Myocyte (in vitro differentiated cells): ENCODE results near the gene PLAAT3. TPM values are rescaled to one million over a fixed set of nuclear protein-coding genes. Genes with fewer than 3 reads are reported as not detected.
"Not testable (repeated sequence)": the region's sequence is repeated elsewhere in the genome, so short reads cannot be mapped to it uniquely, and the experiment has no call there.

Source experiments
- DNase-seq: peaks from one replicate; pipeline ENCODE4 v3.0.0-alpha.2; 2012; ENCODE audit warnings: low read depth
- polyA plus RNA-seq: library from polyadenylated mRNA; unstranded; fragments of >200 nt; gene quantifications from one replicate; pipeline ENCODE4 v1.2.1, GENCODE V29; 2012; ENCODE audit warnings: missing spikeins
- total RNA-seq: library from RNA; depleted of rRNA; stranded (reverse); fragments of >200 nt; gene quantifications from 2 replicates; pipeline ENCODE4 v1.2.3, GENCODE V29; 2014

Gene PLAAT3
- 83.5 and 90.2 TPM in 2 replicates for total RNA-seq
- 116 TPM for polyA plus RNA-seq

- peak; percentile 88 for DNase-seq
Observed at GRCh38 chr11:63614136-63614671, at the start of gene PLAAT3. PLAAT3 (minus strand) TSS chr11:63614433; CDS start chr11:63614014, 419 bp downstream.

DNA sequence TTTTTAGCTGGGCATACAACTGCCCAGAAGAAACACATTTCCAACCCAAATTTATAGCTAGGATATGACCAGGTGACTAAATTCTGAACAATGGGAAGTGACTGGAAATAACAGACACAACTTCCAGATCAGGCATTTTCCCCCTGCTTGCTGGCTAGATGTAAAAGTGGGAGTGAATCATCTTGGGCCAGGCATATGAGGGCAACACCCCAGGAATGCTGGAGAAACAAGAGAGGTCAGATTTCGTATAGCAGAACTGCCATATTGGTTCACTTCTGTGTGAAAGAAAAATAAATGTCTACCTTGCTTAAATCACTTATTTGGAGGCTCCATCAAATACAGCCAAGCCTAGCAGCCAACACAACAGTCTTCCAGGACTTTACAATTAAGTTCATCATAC lies 49.6 kb upstream of the PLAAT3 start:
- peak; percentile 44 for DNase-seq

GRCh38 chr11:63660972-63661371 lies 46.7 kb upstream of the PLAAT3 start:
- no peak for DNase-seq

DNA sequence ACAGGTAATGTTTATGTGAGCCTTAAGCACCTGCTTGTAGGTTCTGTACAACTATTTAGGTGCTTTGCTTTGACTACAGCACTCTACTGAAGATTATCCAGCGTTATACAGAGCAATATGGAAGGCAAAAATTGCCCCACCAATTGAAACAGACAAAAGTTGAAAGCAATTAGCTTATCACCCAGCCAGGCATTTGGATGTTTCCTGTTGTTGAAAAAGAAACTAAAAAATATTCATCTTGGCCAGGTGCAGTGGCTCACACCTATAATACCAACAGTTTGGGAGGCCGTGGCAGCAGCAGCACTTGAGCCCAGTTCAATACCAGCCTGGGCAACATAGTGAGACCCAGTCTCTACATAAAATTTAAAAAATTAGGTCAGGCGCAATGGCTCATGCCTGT lies 38.4 kb upstream of the PLAAT3 start:
- DNase-seq = no peak

DNA sequence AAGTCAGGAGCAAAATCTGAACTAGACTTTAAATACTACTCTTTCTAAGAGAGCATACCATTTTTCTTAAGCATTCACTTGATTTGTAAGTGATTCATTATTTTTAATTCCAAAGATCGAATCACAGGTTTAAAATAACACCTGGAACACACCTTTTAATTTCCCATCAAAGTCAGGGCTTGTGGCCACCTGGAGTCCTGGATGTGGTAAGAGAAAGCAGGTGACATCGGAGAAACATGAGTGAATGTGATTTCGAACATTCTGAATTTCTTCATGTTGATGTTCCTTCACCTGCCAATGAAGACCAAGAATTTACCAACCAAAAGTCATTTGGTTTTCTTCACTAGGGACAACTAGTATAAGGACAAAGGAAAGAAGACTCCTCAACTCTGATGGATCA lies 29.0 kb upstream of the PLAAT3 start:
- no peak for DNase-seq

DNA sequence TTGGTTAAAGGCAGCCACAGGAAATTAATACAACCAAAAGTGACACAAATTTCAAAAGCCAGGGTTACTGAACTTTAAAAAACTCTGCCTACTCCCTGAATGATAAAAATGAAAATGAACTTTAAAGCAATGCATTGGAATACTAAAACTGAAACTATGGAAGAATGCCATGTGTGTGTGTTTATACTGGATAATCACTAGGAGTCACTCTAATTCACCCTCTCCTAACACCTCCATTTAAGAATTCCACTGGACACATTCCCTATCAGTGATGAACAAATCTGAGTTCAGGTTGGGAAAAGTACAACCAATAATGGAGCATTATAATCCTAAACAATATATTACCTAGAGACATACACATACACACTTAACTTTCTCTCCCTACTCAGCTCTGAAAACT lies 27.5 kb upstream of the PLAAT3 start:
- no peak for DNase-seq

DNA sequence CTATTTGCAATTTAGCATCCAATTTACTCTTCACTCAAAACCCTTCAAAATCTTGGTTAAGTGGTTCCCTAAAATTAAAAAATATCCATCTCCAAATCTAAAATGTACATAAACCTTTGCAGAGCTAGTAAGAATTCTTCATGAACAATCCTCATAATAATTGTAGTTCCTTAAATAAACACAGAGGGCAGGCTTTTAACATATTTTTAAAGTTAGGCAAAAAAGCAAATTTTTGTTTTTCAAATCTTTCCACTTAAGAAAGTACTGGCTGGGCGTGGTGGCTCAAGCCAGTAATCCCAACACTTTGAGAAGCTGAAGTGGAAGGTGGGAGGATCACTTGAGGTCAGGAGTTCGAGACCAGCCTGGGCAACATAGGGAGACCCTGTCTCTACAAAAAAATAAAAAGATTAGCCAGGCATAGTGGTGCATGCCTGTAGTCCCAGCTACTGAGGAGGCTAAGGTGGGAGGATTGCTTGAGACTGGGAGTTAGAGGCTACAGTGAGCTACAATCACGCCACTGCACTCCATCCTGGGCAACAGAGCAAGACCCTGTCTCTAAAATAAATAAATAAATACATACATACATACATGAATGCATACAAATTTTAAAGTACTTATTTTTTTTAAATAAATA lies 25.1 kb upstream of the PLAAT3 start:
- peak; percentile 29 for DNase-seq

GRCh38 chr11:63638436-63638835 lies 24.2 kb upstream of the PLAAT3 start:
- DNase-seq = not testable (repeated sequence)

GRCh38 chr11:63635762-63636465 lies 21.7 kb upstream of the PLAAT3 start:
- peak; percentile 75 for DNase-seq

DNA sequence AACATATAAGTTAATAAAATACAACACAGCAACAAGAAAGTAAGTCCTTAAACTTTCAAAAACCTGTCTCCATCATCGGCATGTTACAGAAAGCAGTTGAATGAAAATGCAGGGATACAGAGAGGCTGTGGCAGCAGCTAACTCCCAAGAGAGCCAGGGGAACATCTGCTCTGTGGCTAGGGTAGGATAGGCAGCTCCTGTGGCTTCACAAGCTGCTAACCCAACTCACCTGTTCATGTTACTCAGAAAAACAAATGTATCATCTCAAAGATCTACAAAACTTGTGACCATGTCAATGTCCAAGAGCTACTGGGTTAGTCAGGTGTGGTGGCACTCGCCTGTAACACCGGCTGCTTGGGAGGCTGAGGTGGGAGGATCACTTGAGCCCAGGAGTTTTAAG lies 15.2 kb upstream of the PLAAT3 start:
- peak; percentile 87 for DNase-seq

DNA sequence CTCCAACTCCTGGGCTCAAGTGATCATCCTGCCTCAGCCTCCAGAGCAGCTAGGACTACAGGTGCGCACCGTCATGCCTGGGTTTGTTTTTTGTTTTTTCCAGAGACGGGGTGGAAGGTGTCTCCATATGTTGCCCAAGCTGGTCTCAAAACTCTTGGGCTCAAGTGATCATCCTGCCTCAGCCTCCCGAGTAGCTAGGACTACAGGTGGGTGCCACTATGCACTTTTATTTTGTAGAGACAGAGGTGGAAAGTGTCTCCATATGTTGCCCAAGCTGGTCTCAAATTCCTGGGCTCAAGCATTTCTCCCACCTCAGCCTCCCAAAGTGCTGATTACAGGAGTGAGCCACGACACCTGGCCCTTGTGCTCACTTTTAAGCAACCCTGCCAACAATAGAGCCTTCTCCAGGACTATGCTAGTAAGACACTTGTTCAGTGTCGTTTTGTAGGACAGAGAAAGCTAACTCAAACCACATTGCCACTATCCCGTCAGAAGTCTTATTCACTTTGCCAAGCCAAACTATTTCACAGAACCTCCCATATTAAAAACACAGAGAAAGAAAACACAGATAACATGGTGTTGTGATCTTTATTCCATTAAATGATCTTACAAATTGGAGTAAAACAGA lies 9.4 kb upstream of the PLAAT3 start:
- DNase-seq = peak; percentile 23

GRCh38 chr11:63622323-63622722 lies 8.1 kb upstream of the PLAAT3 start:
- DNase-seq = no peak

DNA sequence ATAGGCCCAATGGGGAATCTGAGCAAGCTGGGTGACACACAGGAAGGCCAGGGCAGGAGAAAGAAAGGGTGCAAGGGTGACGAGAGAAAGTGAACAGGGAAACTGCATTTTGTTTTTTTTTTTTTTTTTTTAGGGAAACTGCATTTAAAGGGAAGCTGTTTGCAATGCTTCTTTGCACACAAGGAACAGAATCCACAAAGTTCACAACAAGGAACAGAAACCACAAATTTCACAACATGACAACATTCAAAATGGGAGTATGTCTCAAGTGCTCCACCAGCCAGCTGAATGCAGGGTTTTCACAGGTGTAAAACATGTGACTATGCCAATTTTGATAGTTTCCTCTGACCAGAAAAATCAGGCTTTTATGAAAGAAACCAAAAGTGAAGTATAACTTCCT lies 6.8 kb upstream of the PLAAT3 start:
- DNase-seq = no peak

GRCh38 chr11:63619967-63620366 lies 5.7 kb upstream of the PLAAT3 start:
- no peak for DNase-seq

GRCh38 chr11:63617686-63618085 lies 3.5 kb upstream of the PLAAT3 start:
- DNase-seq = not testable (repeated sequence)

- no peak for DNase-seq
Observed at GRCh38 chr11:63616953-63617352, 2.7 kb upstream of the PLAAT3 start.

- peak; percentile 92 for DNase-seq
Observed at GRCh38 chr11:63613517-63614135, 607 bp downstream of the PLAAT3 start.

DNA sequence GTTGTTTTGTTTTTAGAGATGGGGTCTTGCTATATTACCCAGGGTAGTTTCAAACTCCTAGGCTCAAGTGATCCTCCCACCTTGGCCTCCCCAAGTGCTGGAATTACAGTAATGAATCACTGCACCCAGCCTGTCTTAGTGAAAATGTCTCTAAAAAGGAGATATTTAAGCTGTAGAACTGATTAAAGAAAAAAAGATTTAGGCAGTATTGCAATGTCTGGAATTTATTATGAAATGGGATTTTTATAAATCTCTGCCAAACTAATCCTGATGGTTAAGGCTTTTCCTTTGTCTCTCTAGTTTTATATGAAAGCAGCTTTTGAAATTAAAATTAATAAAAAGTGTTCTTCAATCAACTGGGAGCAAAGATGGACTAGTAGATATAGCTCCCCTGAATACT lies 2.1 kb downstream of the PLAAT3 start:
- DNase-seq = no peak

- DNase-seq = no peak
Observed at GRCh38 chr11:63611395-63611747, 2.9 kb downstream of the PLAAT3 start.

- peak; percentile 54 for DNase-seq
Observed at GRCh38 chr11:63610604-63611394, 3.4 kb downstream of the PLAAT3 start.

DNA sequence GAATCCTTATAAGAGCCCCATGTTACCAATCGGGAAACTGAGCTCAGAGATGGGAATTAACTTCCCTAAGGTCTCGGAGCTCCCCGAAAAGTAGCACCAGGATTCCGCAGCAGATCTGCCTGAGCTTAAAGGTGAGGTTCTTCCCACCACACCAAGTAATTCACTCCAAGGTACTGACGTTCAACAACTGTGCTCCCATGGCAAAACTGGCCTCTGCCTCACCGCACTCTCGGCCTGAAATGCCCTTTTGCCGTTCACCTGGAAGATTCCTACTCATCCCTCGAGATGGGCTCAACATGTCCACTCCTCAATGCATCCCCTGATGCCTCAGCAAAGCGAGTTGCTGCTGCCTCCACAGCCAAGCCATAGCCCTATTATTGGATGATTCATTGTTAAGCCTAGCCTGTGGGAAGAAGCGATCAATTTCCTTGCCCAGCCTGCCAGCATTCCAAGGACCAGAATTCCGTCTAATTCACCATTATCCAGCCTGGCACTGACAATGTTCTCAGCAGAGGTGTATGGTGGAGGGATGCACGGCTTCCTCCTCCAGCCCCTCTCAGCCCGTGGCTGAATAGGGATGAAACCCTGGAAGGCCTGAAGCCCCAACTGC lies 4.2 kb downstream of the PLAAT3 start:
- no peak for DNase-seq
